Subcutaneous adipose tissue (tissue), 4 donors: ENCODE results near the gene CD177. TPM values are rescaled to one million over a fixed set of nuclear protein-coding genes. Genes with fewer than 3 reads are reported as not detected.

ENCODE experiments used
- CTCF ChIP-seq: fragments of 450-650 bp; IDR thresholded peaks from one replicate; pipeline ENCODE4 v1.5.1; 2016; ENCODE audit warnings: low read depth, mild to moderate bottlenecking, control low read depth, antibody characterized with exemption, moderate library complexity
- total RNA-seq, 4 donors: library from RNA; depleted of rRNA; stranded (reverse); fragments of >200 nt; gene quantifications; one replicate each; pipeline ENCODE4 v1.1.0, GENCODE V29; 2016

Gene CD177
- total RNA-seq, 4 donors from 2014 or later = 3.6 to 6.8 TPM; not detected in 2

GRCh38 chr19:43311706-43312105 is 41.8 kb upstream of the CD177 start:
- TF ChIP-seq CTCF = no peak

GRCh38 chr19:43313711-43314495 is 39.6 kb upstream of the CD177 start:
- TF ChIP-seq CTCF = no peak

GRCh38 chr19:43315851-43316250 is 37.6 kb upstream of the CD177 start:
- no peak for TF ChIP-seq CTCF

- TF ChIP-seq CTCF = no peak
These were observed 36.7 kb upstream of the CD177 start for GRCh38 chr19:43316591-43317319.

GRCh38 chr19:43318203-43318602 is 35.3 kb upstream of the CD177 start:
- TF ChIP-seq CTCF = no peak

GRCh38 chr19:43318796-43319314 is 34.6 kb upstream of the CD177 start:
- TF ChIP-seq CTCF = no peak

GRCh38 chr19:43320546-43320945 is 32.9 kb upstream of the CD177 start:
- no peak for TF ChIP-seq CTCF
